Kidney glomerular epithelial cell (primary cell): ENCODE results near the gene JAK3.
A peak's percentile ranks its signal among the peaks of the same experiment; 100 is the strongest.

Experiments
- DNase-seq: peaks from one replicate; lab custom pipeline; 2025; lab: John Stamatoyannopoulos, UW

JAK3 gene

DNA sequence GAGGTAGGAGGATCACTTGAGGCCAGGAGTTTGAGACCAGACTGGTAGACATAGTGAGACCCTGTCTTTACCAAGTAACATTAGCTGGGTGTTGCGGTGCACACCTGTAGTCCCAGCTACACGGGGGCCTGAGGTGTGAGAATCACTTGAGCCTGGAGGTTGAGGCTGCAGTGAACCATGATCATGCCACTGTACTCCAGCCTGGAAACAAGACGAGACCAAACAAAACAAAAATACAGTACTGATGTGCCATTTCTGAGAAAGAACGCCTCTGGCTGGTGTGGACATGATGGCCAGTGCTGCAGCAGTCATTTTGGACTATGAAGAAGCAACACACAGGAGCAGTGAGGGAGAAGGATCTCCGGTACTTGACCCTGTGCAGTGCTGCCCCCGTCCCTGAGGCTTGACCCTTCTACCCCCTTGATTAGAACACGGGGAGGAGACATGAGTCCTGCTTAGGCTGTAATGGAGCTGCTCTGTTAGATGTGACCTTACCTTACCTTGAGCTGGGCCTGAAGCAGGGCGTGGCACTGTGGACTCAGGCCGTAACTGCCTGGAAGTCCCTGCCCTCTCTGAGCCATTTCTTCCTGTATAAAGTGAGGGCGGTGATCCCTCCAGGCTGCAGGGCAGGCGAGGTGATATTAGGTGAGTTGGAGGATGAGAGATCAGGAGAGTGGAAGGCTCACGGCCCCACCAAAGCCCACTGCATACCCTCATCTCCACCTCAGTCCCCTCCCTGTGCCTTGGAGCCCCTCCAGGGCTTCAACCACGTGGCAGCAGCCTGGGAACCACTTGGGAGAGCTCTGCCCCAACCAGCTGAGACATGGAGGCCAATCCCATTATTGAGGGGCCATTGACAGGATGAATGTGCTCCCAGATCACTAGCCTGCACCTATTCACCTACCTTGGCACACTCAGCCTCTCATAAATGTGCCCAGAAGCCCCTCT, 17.9 kb upstream of the JAK3 start:
- no peak for DNase-seq

DNA sequence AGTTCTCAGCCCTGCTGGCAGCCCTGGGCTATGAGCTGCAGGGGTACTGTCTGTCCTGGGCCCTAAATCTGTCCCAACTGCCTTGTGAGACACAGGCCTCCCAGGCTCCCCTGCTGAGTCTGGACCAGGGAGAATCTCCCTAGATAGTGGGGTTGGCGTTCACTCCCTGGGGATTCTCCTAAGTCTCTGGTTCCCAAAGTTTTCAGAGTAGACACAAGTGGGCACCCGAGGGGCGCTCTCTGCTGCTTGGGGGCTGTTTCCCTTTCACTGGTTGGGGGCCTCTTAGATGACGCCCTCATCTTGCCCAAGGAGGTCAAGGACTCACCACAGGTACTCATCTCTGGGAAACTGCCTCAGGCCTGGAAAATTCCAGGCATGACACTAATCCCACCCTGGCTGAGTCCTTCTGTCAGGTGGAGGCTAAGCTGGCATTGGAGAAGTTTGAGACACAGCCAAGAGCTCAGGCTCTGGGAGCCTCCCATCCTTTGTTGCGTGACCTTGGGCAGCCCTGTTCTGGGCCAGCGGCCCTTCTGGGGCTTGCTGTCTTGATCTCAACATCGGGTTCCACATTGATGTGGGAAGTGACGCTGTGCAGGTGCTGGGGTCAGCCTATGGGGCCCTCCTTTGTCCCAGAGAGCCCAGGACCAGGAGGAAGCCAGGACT, 15.9 kb upstream of the JAK3 start:
- DNase-seq: no peak

DNA sequence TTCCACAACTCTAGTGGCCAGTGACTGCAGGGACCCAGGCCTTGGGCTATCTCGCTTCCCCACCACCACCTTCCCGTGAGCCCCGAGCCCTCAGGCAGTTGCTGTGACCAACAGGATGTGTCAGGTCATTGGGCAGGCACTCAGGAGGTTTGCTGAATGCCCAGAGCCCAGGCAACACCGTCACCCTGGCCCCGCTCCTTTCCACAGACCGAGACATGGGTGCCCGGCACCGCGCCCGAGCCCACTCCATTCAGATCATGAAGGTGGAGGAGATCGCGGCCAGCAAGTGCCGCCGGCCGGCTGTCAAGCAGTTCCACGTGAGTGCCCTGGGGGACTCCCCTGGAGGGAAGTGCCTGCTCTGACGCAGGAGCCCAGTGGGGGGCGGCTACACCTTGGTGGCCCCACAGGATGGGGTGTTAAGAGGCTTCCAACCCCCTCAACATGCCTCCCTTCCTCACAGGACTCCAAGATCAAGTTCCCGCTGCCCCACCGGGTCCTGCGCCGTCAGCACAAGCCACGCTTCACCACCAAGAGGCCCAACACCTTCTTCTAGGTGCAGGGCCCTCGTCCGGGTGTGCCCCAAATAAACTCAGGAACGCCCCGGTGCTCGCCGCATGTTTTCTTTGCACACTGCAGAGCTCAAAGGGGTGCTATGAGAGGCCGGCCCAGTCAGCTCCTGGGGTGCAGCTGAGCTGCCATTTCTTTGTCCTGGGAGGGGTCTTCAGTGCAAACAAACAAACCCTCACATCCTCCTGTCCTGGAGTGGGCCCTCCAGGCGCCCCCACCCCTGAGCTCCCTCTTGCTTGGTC, 15.1 kb upstream of the JAK3 start:
- no peak for DNase-seq

DNA sequence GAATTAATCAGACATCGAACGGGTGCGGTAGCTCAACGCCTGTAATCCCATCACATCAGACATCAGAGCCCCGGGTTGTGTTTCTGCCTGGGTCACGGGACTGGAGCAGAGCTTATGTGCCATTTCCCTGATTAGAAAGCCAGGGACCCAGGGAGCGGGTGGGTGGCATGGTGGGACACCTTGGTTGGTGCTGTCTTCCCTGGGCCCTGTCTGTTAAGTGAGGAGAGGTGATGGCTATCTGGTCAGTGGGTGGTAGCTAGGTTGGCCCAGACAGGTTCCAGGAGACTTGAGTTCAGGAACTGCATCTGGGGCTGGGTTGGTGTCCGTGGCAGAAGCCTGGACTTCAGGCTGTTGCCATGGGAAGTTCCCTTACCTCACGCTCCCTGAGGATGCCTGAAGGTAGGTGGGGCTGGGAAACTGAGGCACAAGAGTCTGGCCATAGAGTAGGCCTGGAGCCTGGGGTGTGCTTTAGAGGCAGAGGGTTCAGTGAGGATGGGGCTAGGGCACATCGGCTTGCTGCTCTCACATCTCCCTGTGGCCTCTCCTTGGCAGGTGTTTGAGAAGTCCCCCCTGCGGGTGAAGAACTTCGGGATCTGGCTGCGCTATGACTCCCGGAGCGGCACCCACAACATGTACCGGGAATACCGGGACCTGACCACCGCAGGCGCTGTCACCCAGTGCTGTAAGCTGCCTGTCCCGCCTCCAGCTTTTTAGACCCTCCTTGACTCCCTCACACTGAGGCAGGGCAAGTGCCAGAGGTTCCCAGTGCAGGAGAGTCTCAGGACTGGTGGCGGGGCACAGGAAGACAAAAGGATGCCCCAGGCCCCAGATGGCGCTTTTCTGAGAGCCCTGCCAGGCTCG, 14.0 kb upstream of the JAK3 start:
- no peak for DNase-seq

DNA sequence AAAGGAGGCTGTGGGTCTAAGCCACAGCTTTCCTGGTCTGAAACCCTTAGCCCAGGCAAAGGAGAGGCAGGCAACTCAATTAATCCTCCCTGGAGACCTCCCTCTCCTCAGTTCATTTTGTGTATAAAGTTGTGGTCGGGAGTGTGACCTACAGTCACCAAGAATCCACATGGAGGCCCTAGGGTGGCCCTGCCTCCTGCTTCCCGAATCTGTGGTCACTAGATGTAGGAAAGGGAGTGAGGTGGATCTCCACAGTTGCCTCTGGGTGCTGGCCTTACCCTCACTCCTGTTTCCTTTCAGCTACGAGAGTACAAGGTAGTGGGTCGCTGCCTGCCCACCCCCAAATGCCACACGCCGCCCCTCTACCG, 13.2 kb upstream of the JAK3 start:
- DNase-seq: no peak

DNA sequence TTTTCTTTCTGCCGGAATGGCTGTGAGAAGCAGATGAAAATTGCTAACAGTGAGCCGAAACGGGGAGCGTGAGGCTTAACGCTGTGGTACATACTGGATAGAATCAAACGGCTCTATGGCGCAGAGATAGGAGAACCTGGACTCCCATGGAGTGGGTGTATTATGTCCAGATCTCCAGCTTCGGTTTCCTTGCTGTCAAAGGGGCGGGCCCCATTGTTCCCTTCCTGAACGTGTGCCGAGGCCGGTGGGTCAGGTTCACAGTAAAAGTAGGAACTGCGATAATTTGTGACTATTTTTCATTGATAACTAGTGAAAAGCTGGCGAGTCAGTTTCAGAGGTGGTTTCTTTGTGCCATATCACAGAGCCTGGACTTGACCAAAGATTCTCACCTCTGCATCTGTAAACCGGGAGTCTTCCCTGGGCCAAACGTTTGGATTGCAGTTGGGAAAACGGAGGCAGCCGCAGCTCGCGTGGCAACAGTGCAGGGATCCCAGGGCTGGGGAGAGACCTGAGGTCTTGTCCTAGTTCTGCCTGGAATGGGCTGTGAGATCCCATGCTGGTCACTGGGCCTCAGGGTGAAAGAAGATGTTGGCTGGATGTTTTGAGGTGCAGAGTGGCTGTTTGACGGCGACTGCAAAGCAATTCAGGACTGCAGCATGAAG, 12.7 kb upstream of the JAK3 start:
- DNase-seq: no peak

DNA sequence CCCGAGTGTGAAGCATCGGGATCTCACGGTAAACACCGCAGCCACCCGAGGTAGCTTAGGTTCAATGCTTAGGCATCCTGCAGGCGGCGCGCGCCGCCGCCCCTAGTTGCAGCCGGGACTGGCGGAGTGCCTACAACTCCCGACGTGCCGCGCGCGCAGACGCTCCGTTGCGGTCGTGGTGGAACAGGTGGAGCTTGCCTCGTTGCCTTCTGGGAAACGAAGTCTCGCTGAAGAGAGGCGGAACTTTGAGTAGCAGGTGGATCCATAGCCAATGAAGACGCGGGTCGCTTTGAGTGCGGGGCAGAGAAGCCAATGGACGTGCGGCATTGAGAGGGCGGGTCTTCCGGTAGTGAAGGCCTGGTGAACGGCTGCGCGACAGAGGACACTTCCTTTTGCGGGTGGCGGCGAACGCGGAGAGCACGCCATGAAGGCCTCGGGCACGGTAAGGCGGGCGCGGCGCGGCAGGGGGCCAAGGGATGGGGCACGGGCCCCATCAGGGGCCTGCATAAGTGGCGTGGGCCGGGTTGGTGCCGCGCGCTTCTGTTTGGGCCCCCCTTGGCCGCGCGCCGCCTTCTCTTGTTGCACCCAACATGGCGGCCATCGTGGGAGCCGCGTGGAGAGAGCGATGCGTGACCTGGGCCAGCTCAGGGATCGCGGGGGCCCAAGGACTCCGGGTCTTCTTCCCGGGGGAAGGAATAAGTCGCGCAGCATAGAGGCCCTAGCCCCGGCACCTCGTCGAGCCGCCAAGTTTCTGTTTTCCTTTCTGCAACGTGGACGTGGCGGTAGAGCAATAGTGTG, 11.9 kb upstream of the JAK3 start, which contains the start of gene RPL18A:
RPL18A (plus strand) TSS at position 378 of the 798 bp plus-strand sequence; CDS start at position 425, 47 bp downstream.
- DNase-seq: peak; percentile 98

DNA sequence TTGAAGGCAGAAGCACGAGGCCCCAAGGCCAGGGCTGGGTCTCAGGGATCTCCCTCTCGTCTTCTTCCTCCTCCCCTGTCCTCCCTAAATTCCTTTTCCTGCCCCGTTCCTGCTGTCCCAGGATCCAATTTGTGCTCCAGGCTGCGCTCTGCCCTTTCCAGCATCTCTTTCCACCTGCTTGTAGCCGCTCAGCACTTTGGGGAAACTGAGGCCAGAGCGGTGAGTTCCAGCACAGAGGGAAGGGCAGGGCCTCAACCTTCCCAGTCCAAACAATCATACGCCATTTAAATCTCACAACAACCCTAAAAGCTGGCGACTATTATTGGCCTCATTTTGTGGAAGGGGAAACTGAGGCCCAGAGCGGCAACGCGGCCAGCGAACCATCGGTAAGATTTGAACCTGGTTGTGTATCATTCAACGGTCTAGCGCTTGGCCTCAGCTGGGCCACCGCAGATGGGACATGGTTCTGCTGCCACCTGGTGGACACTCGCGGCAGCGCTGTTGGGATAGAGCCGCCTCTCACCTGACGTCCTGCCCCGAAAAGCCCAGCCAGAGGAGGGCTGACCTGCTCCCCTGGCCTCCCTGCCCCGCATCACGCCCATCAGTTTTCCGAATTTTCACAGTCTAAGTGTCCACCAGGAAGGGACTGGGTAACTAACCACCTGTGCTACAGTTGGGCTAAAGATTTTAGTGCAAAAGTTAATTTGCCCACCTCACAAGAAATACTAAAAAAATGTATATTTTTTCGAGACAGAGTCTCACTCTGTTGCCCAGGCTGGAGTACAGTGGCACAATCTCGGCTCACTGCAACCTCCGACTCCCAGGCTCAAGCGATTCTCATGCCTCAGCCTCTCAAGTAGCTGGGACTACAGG, 7.7 kb upstream of the JAK3 start:
- DNase-seq: peak; percentile 69

DNA sequence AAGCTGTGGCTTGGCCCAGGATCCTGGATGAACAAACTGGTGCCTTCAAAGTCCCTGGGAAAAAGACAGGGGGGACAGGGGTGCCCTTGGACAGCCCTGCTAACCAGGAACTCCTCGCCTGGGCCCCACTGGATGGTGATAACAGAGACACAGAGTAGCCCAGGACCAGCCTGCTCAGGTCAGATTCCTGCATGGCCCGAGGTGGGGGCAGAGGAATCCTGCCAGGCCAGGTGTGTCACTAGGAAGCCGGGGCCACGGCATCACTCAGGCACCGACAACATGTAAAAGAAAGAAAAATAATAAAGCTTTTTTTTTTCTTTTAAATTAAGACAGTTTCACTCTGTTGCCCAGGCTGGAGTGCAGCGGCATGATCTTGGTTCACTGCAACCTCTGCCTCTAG, 6.3 kb upstream of the JAK3 start:
- DNase-seq: no peak

DNA sequence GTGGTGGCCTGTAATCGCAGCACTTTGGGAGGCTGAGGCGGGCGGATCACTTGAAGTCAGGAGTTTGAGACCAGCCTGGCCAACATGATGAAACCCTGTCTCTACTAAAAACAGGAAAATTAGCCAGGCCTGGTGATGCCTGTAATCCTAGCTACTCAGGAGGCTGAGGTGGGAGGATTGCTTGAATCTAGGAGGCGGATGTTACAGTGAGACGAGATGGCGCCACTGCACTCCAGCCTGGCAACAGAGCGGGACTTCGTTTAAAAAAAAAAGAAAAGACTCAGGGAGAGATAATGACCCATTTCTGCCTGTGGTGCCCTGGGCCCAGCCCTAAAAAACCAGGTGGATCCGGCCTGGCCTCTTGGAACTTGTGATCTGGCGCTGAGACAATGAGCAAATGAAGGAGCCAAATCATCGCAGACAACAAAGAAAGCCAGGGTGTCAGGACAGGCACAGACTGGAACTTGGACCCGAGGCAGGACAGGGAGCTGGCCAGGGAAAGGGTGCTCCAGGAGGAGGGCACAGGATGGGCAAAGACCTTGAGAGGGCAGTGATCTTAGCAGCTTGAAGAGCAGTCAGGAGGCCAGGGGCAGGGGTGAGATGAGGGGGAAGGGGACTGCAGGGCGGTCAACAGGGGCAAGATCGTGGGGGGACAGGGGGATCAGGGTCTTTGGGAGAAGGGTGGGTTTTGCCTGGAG, 962 bp upstream of the JAK3 start:
- DNase-seq: no peak

DNA sequence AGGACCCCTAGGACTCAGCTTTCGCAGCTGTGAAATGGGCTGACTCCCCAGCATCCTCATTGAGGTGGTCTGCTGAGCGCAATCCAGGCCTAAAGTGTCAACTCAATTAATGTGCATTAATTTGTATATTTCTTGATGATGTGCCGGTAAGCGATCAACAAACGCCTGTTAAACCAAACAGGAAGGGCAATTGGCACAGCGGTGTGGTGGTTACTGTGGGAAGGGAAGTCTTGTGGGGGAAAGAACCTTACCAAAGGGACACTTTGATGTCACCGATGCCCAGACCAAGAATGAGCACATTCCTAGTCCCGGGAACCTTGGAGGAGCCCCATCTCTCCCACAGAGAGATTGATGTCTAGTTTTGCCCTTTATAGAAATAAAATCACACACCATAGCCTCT, 1.6 kb downstream of the JAK3 start:
- DNase-seq: no peak

DNA sequence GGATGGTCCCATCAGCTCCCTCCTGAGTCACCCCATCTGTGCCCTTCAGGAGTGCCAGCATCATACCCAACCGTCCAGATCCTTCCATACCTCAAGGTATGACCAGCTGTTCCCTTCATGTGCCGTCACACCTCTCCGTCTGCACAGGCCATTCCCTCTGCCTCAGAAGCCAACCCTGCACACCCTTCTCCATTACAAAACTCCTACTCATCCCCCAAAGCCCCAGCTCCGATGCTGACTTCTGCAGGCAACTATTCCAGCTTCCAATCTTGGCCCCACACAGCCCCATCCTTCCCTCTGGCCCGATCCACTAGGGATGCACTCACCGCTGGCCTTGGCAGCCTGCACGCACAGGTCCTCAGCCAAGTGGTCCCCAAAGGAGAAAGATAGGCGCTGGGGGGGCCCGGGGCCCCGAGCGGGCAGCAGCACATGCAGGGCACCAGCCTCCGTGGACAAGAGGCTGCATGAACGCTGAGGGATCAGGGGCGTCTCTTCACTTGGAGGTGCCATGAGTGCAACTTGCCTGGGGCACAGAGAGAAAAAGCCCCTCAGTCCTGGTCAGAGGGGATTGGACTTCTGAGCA, 3.8 kb downstream of the JAK3 start:
- DNase-seq: no peak

DNA sequence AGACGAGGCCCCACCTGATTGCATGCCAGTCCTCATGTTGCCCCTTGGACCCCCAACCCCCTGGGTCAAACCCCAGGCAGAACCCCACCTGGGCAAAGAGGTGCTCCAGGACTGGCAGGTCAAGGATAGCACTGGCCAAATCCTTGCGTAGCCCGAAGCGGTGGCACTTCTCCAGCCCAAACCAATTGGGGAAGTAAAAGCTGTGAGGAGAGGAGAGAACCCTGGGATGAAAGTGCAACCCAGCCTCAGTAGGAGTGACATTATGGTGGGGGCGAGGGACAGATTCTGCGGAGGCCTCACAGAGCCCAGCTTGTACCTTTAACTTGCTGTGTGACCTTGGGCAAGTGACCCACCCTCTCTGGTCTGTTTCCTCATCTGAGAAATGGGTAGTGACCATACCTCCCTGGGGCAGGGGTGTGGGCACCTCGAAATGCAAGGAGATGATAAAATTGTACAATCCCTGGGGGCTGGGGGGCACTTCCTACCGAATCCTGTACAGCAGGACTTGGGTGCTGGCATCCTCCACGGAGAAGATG, 4.4 kb downstream of the JAK3 start:
- DNase-seq: no peak

DNA sequence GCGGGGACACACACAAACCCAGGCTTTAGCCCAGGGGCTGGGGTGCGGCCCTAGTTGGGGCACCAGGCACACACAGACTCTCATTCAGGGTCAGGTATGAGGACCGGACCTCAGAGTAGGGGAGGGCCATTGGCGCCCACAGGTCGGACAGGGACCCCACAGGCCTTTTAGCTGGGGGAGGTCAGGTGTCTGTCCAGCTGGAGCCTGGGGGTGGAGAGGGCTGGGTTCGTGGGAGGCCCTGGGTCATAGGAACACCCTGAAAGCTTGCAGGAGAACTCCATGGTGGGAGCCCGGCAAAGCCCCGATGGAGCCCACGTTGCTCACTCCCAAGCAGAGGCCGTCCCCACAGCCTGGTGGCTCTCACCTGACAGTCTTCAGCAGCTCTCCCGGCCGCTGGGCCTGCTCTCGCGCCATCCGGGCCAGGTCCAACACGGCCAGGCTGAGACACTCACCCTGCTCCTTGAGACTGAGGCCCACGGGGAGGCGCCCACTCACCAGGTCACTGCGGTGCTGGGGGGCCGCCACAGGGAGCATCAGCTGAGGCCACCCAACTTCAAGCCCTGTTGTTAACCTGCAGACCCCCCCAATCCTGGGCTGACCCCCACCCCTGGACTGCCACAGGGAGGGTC, 5.0 kb downstream of the JAK3 start:
- no peak for DNase-seq

DNA sequence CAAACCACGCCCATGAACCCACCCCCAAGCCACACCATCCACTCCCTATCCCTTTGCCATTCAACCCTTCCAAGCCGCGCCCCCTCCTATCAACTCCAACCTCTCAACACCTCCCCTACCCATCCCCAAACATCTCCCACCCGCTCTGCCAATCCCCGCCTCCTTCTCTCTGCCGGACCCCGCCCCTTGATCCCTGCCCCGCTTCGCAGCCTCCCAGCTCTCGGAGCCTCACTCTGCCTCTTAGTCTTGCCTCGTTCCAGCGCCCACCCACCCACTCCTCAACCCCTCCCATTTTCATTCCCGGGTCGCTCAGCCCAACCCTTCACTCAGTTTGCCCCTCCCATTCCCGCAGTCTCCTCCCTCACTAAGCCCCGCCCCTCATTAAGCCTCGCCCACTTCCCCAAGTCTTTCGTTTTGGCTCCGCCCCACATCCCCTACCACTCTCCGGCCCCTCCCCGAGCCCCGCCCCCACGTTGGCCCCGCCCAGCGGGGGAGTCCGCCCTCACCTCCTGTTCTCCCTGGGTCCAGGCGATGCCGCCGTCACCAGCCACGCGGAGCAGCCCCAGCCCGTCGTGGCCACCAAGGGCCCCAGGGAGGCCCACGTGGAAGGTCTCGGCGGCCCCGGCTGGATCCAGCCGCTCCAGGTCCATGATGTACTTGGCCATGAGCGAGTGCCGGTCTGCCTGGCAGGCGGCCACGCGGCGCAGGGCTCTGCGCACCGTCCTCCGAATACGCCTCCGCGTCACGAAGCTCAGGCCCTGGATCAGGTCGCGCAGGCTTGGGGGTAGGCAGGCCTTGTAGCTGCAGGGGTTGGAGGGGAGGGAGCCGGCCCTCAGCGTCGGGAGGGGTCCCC, 5.7 kb downstream of the JAK3 start:
- DNase-seq: peak; percentile 49

DNA sequence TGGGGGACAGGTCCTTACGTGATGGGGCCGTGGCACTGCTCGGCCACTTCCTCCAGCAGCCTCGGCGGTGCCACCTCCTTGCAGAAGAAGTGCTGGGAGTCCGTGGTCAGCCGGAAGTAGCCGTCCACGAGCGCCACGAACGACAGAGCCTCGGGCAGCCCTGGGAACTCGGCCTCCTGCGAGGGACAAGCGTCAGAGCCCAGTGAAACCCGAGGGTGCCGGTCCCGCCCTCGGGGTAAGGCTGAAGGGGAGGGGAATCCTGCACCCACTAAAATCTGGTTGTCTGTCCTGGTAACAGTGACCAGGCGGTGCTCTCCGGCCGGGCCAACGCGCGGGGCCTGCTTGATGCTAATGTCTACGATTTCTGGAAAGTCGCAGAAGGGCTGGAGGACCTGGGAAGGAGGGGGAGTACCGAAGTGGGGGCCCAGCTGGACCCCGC, 6.4 kb downstream of the JAK3 start:
- no peak for DNase-seq
